ENCODE measurements around the gene HSF2BP.
A peak's percentile ranks its signal among the peaks of the same experiment; 100 is the strongest.
"Not testable (repeated sequence)": the region's sequence is repeated elsewhere in the genome, so short reads cannot be mapped to it uniquely, and the experiment has no call there.

HSF2BP gene

DNA sequence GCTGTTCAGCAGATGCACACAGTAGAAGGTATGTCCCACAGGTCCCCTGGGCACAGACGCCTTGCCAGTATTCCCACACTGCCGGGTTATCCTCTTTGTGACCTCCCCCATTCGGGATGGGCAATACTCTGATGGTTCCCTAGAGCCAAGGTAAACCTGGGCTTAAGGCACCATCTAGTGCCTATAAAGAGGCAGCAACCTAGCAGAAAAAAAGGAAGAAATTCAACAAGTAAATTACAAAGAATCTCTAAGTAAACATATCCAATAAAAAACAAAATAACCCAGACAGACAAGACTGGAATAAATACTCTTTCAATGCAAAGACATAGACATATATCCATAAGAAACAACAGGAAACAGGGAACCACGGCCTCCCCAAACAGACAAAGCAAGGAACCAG lies 39.4 kb downstream of the HSF2BP start:
- no peak for DNase-seq (ENCODE audit: extremely low read depth, insufficient read length)
- Histone ChIP-seq H3K27me3 (replicated peaks; ENCODE audit: control insufficient read depth, insufficient read depth, low read length) (no peaks in the 10 kb centered on the region), H3K36me3 (ENCODE audit: control insufficient read depth, insufficient read depth, low read length) (no peaks in the 10 kb centered on the region), H3K4me3 (replicated peaks; ENCODE audit: low read depth, low read length) (no peak overlapping the region)
- TF ChIP-seq, protein P1, sequence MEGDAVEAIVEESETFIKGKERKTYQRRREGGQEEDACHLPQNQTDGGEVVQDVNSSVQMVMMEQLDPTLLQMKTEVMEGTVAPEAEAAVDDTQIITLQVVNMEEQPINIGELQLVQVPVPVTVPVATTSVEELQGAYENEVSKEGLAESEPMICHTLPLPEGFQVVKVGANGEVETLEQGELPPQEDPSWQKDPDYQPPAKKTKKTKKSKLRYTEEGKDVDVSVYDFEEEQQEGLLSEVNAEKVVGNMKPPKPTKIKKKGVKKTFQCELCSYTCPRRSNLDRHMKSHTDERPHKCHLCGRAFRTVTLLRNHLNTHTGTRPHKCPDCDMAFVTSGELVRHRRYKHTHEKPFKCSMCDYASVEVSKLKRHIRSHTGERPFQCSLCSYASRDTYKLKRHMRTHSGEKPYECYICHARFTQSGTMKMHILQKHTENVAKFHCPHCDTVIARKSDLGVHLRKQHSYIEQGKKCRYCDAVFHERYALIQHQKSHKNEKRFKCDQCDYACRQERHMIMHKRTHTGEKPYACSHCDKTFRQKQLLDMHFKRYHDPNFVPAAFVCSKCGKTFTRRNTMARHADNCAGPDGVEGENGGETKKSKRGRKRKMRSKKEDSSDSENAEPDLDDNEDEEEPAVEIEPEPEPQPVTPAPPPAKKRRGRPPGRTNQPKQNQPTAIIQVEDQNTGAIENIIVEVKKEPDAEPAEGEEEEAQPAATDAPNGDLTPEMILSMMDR (IDR thresholded peaks at IDR 0.05; ENCODE audit: insufficient read depth, low read length, poor library complexity, severe bottlenecking), result no peak

DNA sequence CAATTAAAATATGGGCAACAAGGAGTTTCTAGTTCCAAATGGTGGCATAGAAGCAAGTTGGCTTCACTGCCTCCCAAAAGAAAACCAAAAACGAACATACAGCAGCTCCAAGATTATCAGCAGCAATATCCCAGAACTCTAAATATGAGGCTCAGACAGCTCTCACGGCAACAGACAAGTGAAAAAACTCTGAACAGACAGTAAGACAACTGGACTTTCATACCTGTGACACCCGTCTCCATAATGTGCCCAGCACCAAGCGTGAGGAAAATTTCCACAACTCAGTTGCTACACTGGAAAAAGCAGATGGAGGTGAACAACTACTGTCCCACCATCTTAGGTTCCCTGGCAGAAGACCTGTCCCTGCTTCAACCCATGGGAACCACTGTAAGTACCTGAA lies 39.9 kb downstream of the HSF2BP start:
- TF ChIP-seq, protein P1 (IDR thresholded peaks at IDR 0.05; ENCODE audit: insufficient read depth, low read length, poor library complexity, severe bottlenecking), result no peak
- H3K36me3 ChIP-seq (ENCODE audit: control insufficient read depth, insufficient read depth, low read length), result no peaks in the 10 kb centered on the region
- DNase-seq (ENCODE audit: extremely low read depth, insufficient read length), result no peak
- H3K4me3 ChIP-seq (replicated peaks; ENCODE audit: low read depth, low read length), result no peak overlapping the region
- H3K27me3 ChIP-seq (replicated peaks; ENCODE audit: control insufficient read depth, insufficient read depth, low read length), result no peaks in the 10 kb centered on the region

DNA sequence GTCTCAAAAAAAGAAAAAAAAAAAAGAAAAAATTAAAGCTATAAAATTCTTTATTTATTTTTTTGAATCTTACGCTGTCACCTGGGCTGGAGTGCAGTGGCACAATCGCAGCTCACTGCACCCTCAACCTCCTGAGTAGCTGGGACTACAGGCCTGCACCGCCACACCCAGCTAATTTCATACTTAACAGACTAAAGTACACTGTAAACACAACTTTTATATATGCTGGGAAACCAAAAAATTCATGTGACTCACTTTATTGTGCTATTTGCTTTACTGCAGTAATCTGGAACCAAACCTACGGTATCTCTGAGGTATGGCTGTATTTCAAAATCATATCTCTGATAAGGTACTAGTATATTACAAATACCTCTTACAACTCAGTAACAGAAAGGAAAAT lies 40.3 kb downstream of the HSF2BP start:
- TF ChIP-seq, protein P1 (IDR thresholded peaks at IDR 0.05; ENCODE audit: insufficient read depth, low read length, poor library complexity, severe bottlenecking), result no peak
- H3K4me3 ChIP-seq (replicated peaks; ENCODE audit: low read depth, low read length), result no peak overlapping the region
- H3K27me3 ChIP-seq (replicated peaks; ENCODE audit: control insufficient read depth, insufficient read depth, low read length), result no peaks in the 10 kb centered on the region
- no peak for DNase-seq (ENCODE audit: extremely low read depth, insufficient read length)
- no peaks in the 10 kb centered on the region for H3K36me3 ChIP-seq (ENCODE audit: control insufficient read depth, insufficient read depth, low read length)

DNA sequence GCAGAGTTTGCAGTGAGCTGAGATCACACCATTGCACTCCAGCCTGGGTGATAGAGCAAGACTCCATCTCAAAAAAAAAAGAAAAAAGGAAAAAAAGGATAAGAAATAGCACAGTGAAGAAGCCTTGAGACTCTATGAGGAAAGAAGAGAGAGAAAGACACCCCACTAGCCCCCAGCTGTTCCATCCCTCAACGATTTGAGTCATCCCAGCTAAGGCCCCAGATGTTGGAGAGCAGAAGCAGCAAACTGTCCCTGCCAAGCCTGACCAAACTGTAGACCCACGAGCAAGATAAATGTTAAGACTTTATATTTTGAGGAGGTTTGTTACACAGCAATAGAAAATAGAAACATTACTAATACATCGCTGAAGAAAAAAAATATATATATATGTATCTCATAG lies 42.4 kb downstream of the HSF2BP start:
- not testable (repeated sequence) for H3K4me3 ChIP-seq (replicated peaks; ENCODE audit: low read depth, low read length); H3K36me3 ChIP-seq (ENCODE audit: control insufficient read depth, insufficient read depth, low read length); H3K27me3 ChIP-seq (replicated peaks; ENCODE audit: control insufficient read depth, insufficient read depth, low read length)

DNA sequence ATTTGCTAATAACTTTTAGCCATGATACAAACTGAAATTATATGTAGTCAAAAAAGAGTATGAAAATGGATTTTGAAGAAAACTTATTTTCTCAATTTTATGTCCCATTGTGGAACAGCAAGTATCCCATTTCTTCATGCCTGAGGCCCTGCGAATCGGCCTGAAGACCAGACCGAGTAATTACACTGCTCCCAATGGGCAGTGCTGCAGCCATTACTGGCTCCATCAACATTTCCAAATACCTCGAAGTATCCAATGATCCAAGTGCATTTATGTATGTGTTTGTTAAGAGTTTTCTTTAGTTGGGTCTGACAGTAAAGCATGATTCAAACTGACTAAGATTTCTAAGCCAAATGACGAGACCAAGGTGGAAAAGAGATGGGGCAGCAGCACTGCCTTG lies 44.4 kb downstream of the HSF2BP start:
- no peak for DNase-seq (ENCODE audit: extremely low read depth, insufficient read length)
- no peaks in the 10 kb centered on the region for H3K27me3 ChIP-seq (replicated peaks; ENCODE audit: control insufficient read depth, insufficient read depth, low read length)
- no peaks in the 10 kb centered on the region for H3K36me3 ChIP-seq (ENCODE audit: control insufficient read depth, insufficient read depth, low read length)
- TF ChIP-seq, protein P1 (IDR thresholded peaks at IDR 0.05; ENCODE audit: insufficient read depth, low read length, poor library complexity, severe bottlenecking), result no peak
- no peak overlapping the region for H3K4me3 ChIP-seq (replicated peaks; ENCODE audit: low read depth, low read length)

More for the DNA sequence above, 42.4 kb downstream of the HSF2BP start:
- not testable (repeated sequence) for DNase-seq (ENCODE audit: extremely low read depth, insufficient read length)

DNA sequence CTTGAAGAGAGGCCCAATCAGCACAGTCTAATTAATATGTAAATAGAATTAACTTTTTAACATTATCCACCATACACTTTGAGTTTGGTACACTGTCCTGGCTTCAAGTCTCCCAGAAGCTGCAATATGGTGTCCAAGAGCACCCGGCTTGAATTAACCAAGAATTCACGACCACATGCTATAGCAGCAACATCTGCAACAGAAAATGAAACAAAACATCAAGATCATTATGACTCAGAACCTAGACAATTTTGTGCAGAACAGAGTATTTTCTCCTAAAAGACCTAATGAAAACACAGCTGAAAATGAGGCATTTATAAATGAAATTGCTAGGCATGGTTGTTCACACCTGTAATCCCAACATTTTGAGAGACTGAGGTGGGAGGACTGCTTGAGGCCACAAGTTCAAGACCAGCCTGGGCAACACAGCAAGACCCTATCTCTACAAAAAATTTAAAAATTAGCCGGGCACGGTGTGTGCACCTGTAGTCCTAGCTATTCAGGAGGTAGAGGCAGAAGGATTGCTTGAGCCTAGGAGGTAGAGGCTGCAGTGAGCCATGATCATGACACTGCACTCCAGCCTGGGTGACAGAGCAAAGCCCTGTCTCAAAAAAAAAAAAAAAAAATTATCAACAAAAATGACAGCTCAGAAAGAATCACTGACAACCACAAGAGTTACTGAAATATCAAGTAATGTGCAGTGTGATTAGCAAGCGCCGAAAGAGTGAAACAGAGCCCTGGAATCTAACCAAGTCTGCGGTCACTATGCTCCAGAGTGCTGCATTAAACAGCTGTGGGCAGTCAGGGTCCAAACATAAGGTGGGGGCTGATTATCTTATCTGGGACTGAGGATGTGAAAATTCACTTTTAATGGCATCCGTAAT lies 45.3 kb downstream of the HSF2BP start:
- H3K4me3 ChIP-seq (replicated peaks; ENCODE audit: low read depth, low read length), result no peak overlapping the region
- TF ChIP-seq, protein P1 (IDR thresholded peaks at IDR 0.05; ENCODE audit: insufficient read depth, low read length, poor library complexity, severe bottlenecking), result no peak
- H3K36me3 ChIP-seq (ENCODE audit: control insufficient read depth, insufficient read depth, low read length), result no peaks in the 10 kb centered on the region
- H3K27me3 ChIP-seq (replicated peaks; ENCODE audit: control insufficient read depth, insufficient read depth, low read length), result no peaks in the 10 kb centered on the region
- peak; percentile 29 for DNase-seq (ENCODE audit: extremely low read depth, insufficient read length)

Measured in GM06990 (cell line).